WTC11 (cell line): ENCODE data around the gene USH1G. TPM values are rescaled to one million over a fixed set of nuclear protein-coding genes. Genes with fewer than 3 reads are reported as not detected.

Experiments used
- ATAC-seq: fragments of 200-7000 bp; cut with Tn5 transposase; 2 replicates; pipeline ENCODE4 v1.10.0; 2021; ENCODE audit warnings: mild to moderate bottlenecking, moderate library complexity
- Bru-seq: library from RNA; stranded (reverse); fragments of 400-500 nt; gene quantifications from one replicate; lab custom pipeline; 2021; lab: Mats Ljungman, UMichigan
- CTCF ChIA-PET: fragments of 300-600 bp; sonication (Branson Sonifier 250); formaldehyde crosslinking; loops from one replicate; lab custom pipeline; 2021; ENCODE audit warnings: antibody characterized with exemption; lab: Charles Lee
- POLR2A ChIA-PET: fragments of 350-600 bp; sonication (Branson Sonifier 250); formaldehyde crosslinking; loops from one replicate; lab custom pipeline; 2021; ENCODE audit warnings: antibody characterized with exemption; lab: Charles Lee
- DNase-seq: peaks from one replicate; pipeline ENCODE4 v3.0.0; 2021; ENCODE audit warnings: low spot score
- H3K27ac Mint-ChIP-seq: 2 replicates; pipeline ENCODE4 v1.8.0; 2021; ENCODE audit warnings: mixed read lengths
- H3K27me3 Mint-ChIP-seq: 2 replicates; pipeline ENCODE4 v1.8.0; 2021; ENCODE audit warnings: low read depth, mild to moderate bottlenecking, moderate library complexity, mixed read lengths
- H3K36me3 Mint-ChIP-seq: 2 replicates; pipeline ENCODE4 v1.8.0; 2021; ENCODE audit warnings: mixed read lengths
- H3K4me1 Mint-ChIP-seq: 2 replicates; pipeline ENCODE4 v1.8.0; 2022; ENCODE audit warnings: mixed read lengths
- H3K4me3 Mint-ChIP-seq: 2 replicates; pipeline ENCODE4 v1.8.0; 2021; ENCODE audit warnings: mild to moderate bottlenecking, moderate library complexity, mixed read lengths
- H3K9me3 Mint-ChIP-seq: 2 replicates; pipeline ENCODE4 v1.8.0; 2021; ENCODE audit warnings: mixed read lengths
- AFF4 ChIP-seq: sonication (generic); formaldehyde crosslinking; IDR thresholded peaks from 2 replicates; pipeline ENCODE4 v1.8.1; 2023; ENCODE audit warnings: mild to moderate bottlenecking, missing genetic modification reagents, borderline replicate concordance
- ELF4 ChIP-seq: sonication (generic); formaldehyde crosslinking; IDR thresholded peaks from 2 replicates; pipeline ENCODE4 v1.8.1; 2022; ENCODE audit warnings: low read depth, mild to moderate bottlenecking, moderate library complexity, missing genetic modification reagents
- ERG ChIP-seq: fragments of 250-450 bp; sonication (Bioruptor Pico); IDR thresholded peaks from 2 replicates; pipeline ENCODE4 v1.8.0; 2021; ENCODE audit warnings: mild to moderate bottlenecking
- FOXP4 ChIP-seq: sonication (generic); formaldehyde crosslinking; IDR thresholded peaks from 2 replicates; pipeline ENCODE4 v1.8.0; 2022; ENCODE audit warnings: mild to moderate bottlenecking, missing genetic modification reagents
- GTF2I ChIP-seq: fragments of 250-450 bp; sonication (Bioruptor Pico); conservative IDR thresholded peaks from 2 replicates; pipeline ENCODE4 v1.4.0; 2021; ENCODE audit warnings: mild to moderate bottlenecking
- HMGA2 ChIP-seq: fragments of 250-450 bp; sonication (Bioruptor Pico); IDR thresholded peaks from 2 replicates; pipeline ENCODE4 v1.4.0; 2021; ENCODE audit warnings: mild to moderate bottlenecking, moderate library complexity
- HMGXB4 ChIP-seq: sonication (generic); formaldehyde crosslinking; IDR thresholded peaks from 2 replicates; pipeline ENCODE4 v1.8.1; 2023; ENCODE audit warnings: mild to moderate bottlenecking, moderate library complexity, missing genetic modification reagents
- KAT7 ChIP-seq: sonication (generic); formaldehyde crosslinking; IDR thresholded peaks from 2 replicates; pipeline ENCODE4 v1.8.1; 2023; ENCODE audit warnings: missing genetic modification reagents, mild to moderate bottlenecking, borderline replicate concordance
- NFYB ChIP-seq: sonication (generic); formaldehyde crosslinking; conservative IDR thresholded peaks from 2 replicates; pipeline ENCODE4 v1.8.0; 2022; ENCODE audit warnings: low read depth, missing genetic modification reagents
- PRDM15 ChIP-seq: sonication (generic); formaldehyde crosslinking; IDR thresholded peaks from 2 replicates; pipeline ENCODE4 v1.8.0; 2022; ENCODE audit warnings: missing genetic modification reagents
- TEAD1 ChIP-seq: sonication (generic); formaldehyde crosslinking; IDR thresholded peaks from 2 replicates; pipeline ENCODE4 v1.8.0; 2022; ENCODE audit warnings: mild to moderate bottlenecking, missing genetic modification reagents
- USF2 ChIP-seq: sonication (generic); formaldehyde crosslinking; IDR thresholded peaks from 2 replicates; pipeline ENCODE4 v1.8.1; 2023; ENCODE audit warnings: mild to moderate bottlenecking, missing genetic modification reagents, moderate library complexity
- ZMAT4 ChIP-seq: fragments of 250-450 bp; sonication (Bioruptor Pico); IDR thresholded peaks from 2 replicates; pipeline ENCODE4 v1.9.0; 2021; ENCODE audit warnings: mild to moderate bottlenecking
- ZNF317 ChIP-seq: sonication (generic); formaldehyde crosslinking; IDR thresholded peaks from 2 replicates; pipeline ENCODE4 v1.8.1; 2023; ENCODE audit warnings: low read depth, mild to moderate bottlenecking, moderate library complexity, missing genetic modification reagents, borderline replicate concordance
- long read RNA-seq, 3 experiments: library from RNA in 1 of 3; library from capped mRNA in 1 of 3; library from polyadenylated mRNA in 1 of 3; unstranded in 2 of 3; stranded (forward) in 1 of 3; transcript quantifications; one replicate each; pipeline ENCODE4 v2.0.0, GENCODE V29; 2021
- total RNA-seq: library from RNA; stranded (reverse); gene quantifications from 3 replicates; pipeline ENCODE4 v1.2.3, GENCODE V29; 2021

The USH1G gene
- total RNA-seq (1.9 to 2.9 TPM (median 2.6 TPM) in 3 replicates), Bru-seq, nascent RNA (percentile 34 among the genes with signal in this experiment)
- long read RNA-seq, experiment 1, partial matches to known transcripts: 4 of 8 reads
- long read RNA-seq, experiment 1, other reads (novel, unspliced or antisense): 0 of 8 reads
- long read RNA-seq, experiment 2, partial matches to known transcripts: 0 of 2 reads
- long read RNA-seq, experiment 2, other reads (novel, unspliced or antisense): 2 of 2 reads
- long read RNA-seq, experiment 3: 0 reads

- POLR2A ChIA-PET: interaction anchor here (0.5 kb wide), 1 partner anchor 18 kb away, joined by 5 read pairs; no protein-coding TSS in a partner anchor
- peak; percentile 21 for DNase-seq
Observed at GRCh38 chr17:74922694-74923537, at the start of gene USH1G. Gene USH1G (minus strand): TSS chr17:74923255. CDS start chr17:74923073, 182 bp downstream.

GRCh38 chr17:74972107-74972972, 49.3 kb upstream of the USH1G start, which contains the start of gene HID1:
Gene HID1 (minus strand): TSS chr17:74972759. CDS start chr17:74972656, 103 bp downstream.
- ATAC-seq (peak; percentile 83), DNase-seq (peak; percentile 89)
- no peaks in the 10 kb centered on the region for H3K9me3 Mint-ChIP-seq
- H3K36me3 Mint-ChIP-seq: no peaks in the 10 kb centered on the region
- peaks cover 12% of the 10 kb centered on the region for H3K4me1 Mint-ChIP-seq
- no peak within 1 kb of the TSS for H3K27ac Mint-ChIP-seq
- peak within 1 kb of the TSS; percentile 90 for H3K4me3 Mint-ChIP-seq
- ChIA-PET POLR2A (interaction anchor here (0.7 to 2.0 kb wide), 5 partner anchors 10 to 99 kb away, joined by 3 to 15 read pairs (median 4); partner anchors contain the start of genes CDR2L, FDXR and MRPL58), CTCF (interaction anchor here (0.6 to 7.5 kb wide), 21 partner anchors 10 to 159 kb away, joined by 3 to 133 read pairs (median 6); partner anchors contain the start of genes ATP5PD, CDR2L, FADS6 and KCTD2)
- peaks cover 55% of the 10 kb centered on the region for H3K27me3 Mint-ChIP-seq
- TF ChIP-seq FOXP4 (CRISPR knock-in tag) (0 out of 2 replicates have a peak, but pooled peaks have one; percentile 12), ELF4 (CRISPR knock-in tag) (no peak), KAT7 (CRISPR knock-in tag) (0 out of 2 replicates have a peak, but pooled peaks have one; percentile 33), ERG (CRISPR knock-in tag) (no peak), PRDM15 (CRISPR knock-in tag) (peak; percentile 59), ZMAT4 (no peak), HMGA2 (CRISPR knock-in tag) (no peak), USF2 (0 out of 2 replicates have a peak, but pooled peaks have one; percentile 8), AFF4 (no peak)

More at GRCh38 chr17:74922694-74923537, at the start of gene USH1G:
- Mint-ChIP-seq H3K27ac (no peak within 1 kb of the TSS), H3K36me3 (no peaks in the 10 kb centered on the region), H3K4me3 (peak within 1 kb of the TSS; percentile 70), H3K9me3 (no peaks in the 10 kb centered on the region), H3K4me1 (peaks cover 13% of the 10 kb centered on the region), H3K27me3 (peaks cover 67% of the 10 kb centered on the region)
- TF ChIP-seq ZNF317 (CRISPR knock-in tag) (no peak), TEAD1 (CRISPR knock-in tag) (no peak), HMGXB4 (CRISPR knock-in tag) (no peak), NFYB (CRISPR knock-in tag) (no peak), GTF2I (CRISPR knock-in tag) (no peak)
- ATAC-seq: peak; percentile 4; the same call in 1 of the 2 replicates
- CTCF ChIA-PET: interaction anchor here (0.6 to 7.8 kb wide), 25 partner anchors 8 to 1439 kb away, joined by 3 to 206 read pairs (median 4); partner anchors contain the start of genes CDR2L, HID1, MRPL58 and NUP85
